ENCODE measurements around the gene OR10R2.

- no peak for TF ChIP-seq CTCF (IDR thresholded peaks at IDR 0.05)
- no peak for TF ChIP-seq POLR2A (IDR thresholded peaks at IDR 0.05)
Observed at GRCh38 chr1:158527190-158527815, 55.3 kb downstream of the OR10R2 start.

Data from suprapubic skin (tissue), 3 donors.